Left colon (tissue), 2 donors: ENCODE measurements around the gene ZNF195. TPM values are rescaled to one million over a fixed set of nuclear protein-coding genes. Genes with fewer than 3 reads are reported as not detected.
A peak's percentile ranks its signal among the peaks of the same experiment; 100 is the strongest.
"Not testable (repeated sequence)": the region's sequence is repeated elsewhere in the genome, so short reads cannot be mapped to it uniquely, and the experiment has no call there.

Experiments
- ATAC-seq: fragments of 200-7000 bp; cut with Tn5 transposase; one replicate; pipeline ENCODE4 v1.9.1; 2020; ENCODE audit warnings: mild to moderate bottlenecking, moderate library complexity
- DNase-seq, 2 donors: peaks; one replicate each; pipeline ENCODE4 v3.0.0-alpha.2; 2020
- intact Hi-C, 2 donors: fragments of 100-400 bp; cut with DNase I in 1 of 2; cut with micrococcal nuclease in 1 of 2; formaldehyde crosslinking; loops; one replicate each; pipeline versions ENCODE4 v1.11.2 to v1.14.0; 2022; cut with DNase I, micrococcal nuclease
- total RNA-seq, 2 donors: library from RNA; stranded (reverse); fragmentation: NEBNext Ultra II Directional; extraction: Animal tissue kit (Norgen Biotek cat#: 25700); gene quantifications; one replicate each; pipeline ENCODE4 v1.2.1, GENCODE V29; 2021
- donor health status: DM: no; HTN: no; CAD: no.
- donor health status: DM: yes; HTN: yes; CAD: no.

ZNF195 gene
- total RNA-seq, 2 donors from 2014 or later, result 26.8 to 28.4 TPM

GRCh38 chr11:3406223-3406875, 27.4 kb upstream of the ZNF195 start:
- intact Hi-C loops, ATAC-seq, DNase-seq: not testable (repeated sequence)

- DNase-seq, result peak; percentile 40
- ATAC-seq, intact Hi-C loops: not testable (repeated sequence)
These were observed 25.4 kb upstream of the ZNF195 start for GRCh38 chr11:3404076-3404925.

GRCh38 chr11:3402861-3403250, 23.9 kb upstream of the ZNF195 start:
- DNase-seq, intact Hi-C loops, ATAC-seq: not testable (repeated sequence)

GRCh38 chr11:3402181-3402860, 23.4 kb upstream of the ZNF195 start:
- ATAC-seq, DNase-seq, intact Hi-C loops: not testable (repeated sequence)

- ATAC-seq, intact Hi-C loops, DNase-seq: not testable (repeated sequence)
These were observed 22.1 kb upstream of the ZNF195 start for GRCh38 chr11:3401052-3401451.

- DNase-seq, intact Hi-C loops, ATAC-seq: not testable (repeated sequence)
These were observed 19.6 kb upstream of the ZNF195 start for GRCh38 chr11:3398509-3398908.

GRCh38 chr11:3398106-3398505, 19.2 kb upstream of the ZNF195 start:
- DNase-seq, intact Hi-C loops, ATAC-seq: not testable (repeated sequence)

- DNase-seq, ATAC-seq, intact Hi-C loops: not testable (repeated sequence)
These were observed 18.3 kb upstream of the ZNF195 start for GRCh38 chr11:3397210-3397609.

GRCh38 chr11:3395468-3395867, 16.5 kb upstream of the ZNF195 start:
- intact Hi-C loops, DNase-seq, ATAC-seq: not testable (repeated sequence)

GRCh38 chr11:3394956-3395355, 16.0 kb upstream of the ZNF195 start:
- DNase-seq, intact Hi-C loops, ATAC-seq: not testable (repeated sequence)

GRCh38 chr11:3393450-3393849, 14.5 kb upstream of the ZNF195 start:
- DNase-seq, ATAC-seq, intact Hi-C loops: not testable (repeated sequence)

GRCh38 chr11:3382613-3383285, 3.8 kb upstream of the ZNF195 start:
- no peak for ATAC-seq
- peak in 1 of 2 donors; percentile 14 for DNase-seq
- intact Hi-C loops, result no loop called here

GRCh38 chr11:3381794-3382193, 2.8 kb upstream of the ZNF195 start:
- no peak for ATAC-seq
- no peak for DNase-seq
- intact Hi-C loops, result no loop called here

GRCh38 chr11:3380706-3381545, 2.0 kb upstream of the ZNF195 start:
- intact Hi-C loops, result no loop called here
- ATAC-seq (no peak), DNase-seq (no peak)

GRCh38 chr11:3375552-3375951, 3.4 kb downstream of the ZNF195 start:
- no peak for DNase-seq
- intact Hi-C loops, result no loop called here
- ATAC-seq, result no peak

GRCh38 chr11:3370311-3370870, 8.6 kb downstream of the ZNF195 start:
- ATAC-seq, result no peak
- intact Hi-C loops, result no loop called here
- DNase-seq, result no peak

GRCh38 chr11:3369366-3369765, 9.6 kb downstream of the ZNF195 start:
- intact Hi-C loops, result no loop called here
- no peak for ATAC-seq
- DNase-seq, result no peak

GRCh38 chr11:3368199-3368598, 10.7 kb downstream of the ZNF195 start:
- intact Hi-C loops, result no loop called here
- DNase-seq (no peak), ATAC-seq (no peak)
